Kidney capillary endothelial cell (primary cell): ENCODE measurements around the gene TRIP6.
"Not testable (repeated sequence)": the region's sequence is repeated elsewhere in the genome, so short reads cannot be mapped to it uniquely, and the experiment has no call there.

Source experiments
- DNase-seq: peaks from one replicate; pipeline ENCODE4 v3.0.0-alpha.2; 2018; ENCODE audit warnings: low spot score

The TRIP6 gene

DNA sequence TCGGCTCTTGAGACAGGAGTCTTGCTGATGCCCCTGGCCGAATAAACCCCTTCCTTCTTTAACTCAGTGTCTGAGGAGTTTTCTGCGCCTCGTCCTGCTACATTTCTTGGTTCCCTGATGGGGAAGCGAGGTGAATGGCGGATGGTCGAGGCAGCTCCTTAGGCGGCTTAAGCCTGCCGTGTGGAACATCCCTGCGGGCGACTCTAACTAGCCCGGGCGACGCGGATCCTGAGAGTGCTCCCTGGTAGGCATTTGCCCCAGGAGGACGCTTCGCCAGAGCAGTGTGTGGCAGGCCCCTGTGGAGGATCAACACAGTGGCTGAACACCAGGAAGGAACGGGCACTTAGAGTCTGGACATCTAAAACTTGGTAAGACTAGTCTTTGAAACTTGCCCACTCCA lies 27.8 kb upstream of the TRIP6 start:
- DNase-seq = no peak

DNA sequence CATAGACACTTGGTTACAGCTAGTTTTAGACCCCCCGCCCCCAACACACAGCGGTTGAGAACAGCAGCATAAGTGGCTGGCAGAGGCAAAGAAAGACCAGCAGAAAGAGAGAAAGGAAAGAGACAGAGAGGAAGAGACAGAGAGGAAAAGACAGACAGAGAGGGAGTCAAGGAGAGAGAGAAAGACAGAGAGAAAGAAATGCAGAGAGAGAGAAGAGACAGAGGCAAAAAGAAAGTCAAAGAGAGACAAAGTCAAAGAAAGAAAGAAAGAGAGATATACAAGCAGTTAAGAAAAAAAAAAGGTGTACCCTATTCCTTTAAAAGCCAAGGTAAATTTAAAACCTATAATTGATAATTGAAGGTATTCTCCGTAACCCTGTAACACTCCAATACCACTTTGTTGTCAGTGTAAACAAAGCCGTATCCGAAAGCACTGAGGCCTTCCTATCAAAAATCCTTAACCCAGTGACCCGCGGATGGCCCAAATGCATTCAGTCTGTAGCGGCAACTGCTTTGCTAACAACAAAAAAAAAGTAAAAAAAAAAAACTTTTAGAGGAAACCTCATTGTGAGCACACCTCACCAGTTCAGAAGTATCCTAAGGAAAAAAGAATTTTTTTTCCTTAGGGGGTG lies 26.6 kb upstream of the TRIP6 start:
- no peak for DNase-seq

DNA sequence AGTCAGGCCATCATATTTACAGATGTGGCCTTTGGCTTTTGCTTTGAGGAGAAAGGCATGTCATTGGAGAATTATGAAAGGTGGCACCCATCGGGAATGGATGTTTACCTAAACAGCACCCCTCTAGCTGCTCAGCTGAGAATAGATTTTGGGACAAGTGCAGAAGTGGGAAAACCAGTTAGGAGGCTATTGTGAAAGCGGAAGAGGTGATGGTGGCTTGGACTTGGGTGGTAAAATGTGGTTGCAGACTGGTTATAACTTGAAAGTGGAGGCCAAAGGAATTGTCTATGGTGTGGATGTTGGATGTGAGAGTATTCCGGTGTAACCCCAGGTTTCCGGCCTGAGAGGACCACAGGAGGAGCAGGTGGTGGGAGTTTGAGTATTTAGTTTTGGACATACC lies 19.8 kb upstream of the TRIP6 start:
- no peak for DNase-seq

DNA sequence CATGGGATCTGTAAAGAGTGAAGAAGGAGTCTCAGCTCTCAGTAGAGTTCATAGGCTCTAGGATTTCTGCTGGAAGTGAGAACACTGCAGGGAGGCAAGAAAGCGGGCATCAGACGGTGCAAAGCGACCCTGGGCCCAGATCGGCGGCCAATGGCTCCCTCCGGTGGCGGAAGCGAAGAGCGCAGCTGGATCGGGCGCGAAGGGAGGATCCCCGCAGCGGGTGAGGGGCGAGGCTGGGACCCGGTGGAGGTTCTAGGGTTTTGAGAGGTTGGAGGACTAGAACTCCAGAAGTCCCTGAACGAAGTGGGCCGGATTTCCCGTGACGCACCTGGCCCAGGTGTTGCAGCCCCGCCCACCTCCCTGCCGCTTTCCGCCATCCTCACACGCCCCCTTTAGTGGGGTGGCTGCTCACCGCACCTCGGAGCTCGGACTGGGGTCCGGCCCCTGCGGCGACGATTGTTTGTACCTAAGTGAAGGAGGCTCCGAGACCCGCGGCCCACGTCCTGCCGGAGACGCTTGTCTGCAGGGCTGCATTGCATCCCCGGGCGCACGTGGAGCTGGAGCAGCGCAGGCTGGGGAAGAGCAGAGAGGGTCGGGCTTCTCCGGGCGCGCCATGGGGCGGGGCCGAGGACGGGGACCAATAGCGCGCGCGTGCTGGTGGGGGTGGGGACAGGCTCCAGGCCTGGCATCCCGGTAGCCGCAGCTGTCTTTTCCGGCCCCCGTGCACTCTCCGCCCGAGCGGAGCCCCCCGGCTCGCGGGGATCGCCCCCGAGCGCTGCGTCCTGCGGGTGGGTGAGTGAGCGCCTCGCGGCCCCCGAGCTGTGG lies 14.9 kb upstream of the TRIP6 start, which contains the start of gene SLC12A9:
Gene SLC12A9 (plus strand): TSS at position 666 of the 825 bp plus-strand sequence. CDS start 1,485 bp downstream, outside the sequence.
- DNase-seq = peak; percentile 89

DNA sequence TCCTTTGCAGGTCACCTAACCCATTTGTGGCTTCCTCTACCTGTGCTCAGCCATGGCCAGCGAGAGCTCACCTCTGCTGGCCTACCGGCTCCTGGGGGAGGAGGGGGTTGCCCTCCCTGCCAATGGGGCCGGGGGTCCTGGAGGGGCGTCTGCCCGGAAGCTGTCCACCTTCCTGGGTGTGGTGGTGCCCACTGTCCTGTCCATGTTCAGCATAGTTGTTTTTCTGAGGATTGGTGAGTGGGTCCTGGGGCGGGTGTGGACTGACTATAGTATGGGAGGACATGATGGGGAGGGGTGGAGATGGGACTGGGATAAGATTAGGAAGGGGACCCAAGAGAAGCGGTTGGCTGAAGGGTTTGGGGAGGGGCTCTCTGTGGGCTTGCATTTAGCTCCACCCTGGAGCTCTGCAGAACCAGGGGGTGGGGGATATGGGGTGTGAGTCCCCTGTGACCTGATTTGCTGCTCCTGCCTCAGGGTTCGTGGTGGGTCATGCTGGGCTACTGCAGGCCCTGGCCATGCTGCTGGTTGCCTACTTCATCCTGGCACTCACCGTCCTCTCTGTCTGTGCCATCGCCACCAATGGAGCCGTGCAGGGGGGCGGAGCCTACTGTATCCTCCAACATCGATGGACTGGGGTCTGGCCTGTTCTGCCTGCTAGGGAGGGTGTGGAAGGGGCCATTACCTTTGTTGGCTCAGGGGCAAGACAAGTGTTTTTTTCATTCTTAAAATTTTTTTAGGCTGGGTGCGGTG lies 12.9 kb upstream of the TRIP6 start:
- DNase-seq = no peak

DNA sequence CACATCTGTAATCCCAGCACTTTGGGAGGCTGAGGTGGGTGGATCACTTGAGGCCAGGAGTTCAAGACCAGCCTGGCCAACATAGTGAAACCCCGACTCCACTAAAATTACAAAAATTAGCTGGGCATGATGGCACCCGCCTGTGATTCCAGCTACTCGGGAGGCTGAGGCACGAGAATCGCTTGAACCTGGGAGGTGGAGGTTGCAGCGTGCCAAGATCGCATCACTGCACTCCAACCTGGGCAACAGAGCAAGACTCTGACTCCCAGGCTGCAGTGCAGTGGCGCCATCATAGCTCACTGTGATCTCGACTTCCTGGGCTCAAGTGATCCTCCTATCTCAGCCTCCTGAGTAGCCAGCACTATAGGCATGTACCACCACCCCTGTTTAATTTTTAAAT lies 12.3 kb upstream of the TRIP6 start:
- not testable (repeated sequence) for DNase-seq

DNA sequence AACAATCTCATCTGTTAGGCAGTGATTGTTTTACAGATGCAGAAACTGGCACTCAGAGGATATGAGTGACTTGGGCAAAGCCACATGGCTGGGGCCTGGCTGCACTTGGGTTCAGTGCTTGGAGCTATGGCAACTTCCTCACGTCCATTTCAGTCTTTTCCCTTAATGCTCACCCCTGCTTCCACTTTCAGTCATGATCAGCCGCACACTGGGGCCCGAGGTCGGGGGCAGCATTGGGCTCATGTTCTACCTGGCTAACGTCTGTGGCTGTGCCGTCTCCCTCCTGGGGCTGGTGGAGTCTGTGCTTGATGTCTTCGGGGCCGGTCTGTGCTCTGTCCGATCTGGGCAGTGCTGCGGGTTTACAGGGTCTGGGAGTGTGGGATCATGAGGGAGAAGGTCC lies 11.7 kb upstream of the TRIP6 start:
- DNase-seq = no peak

DNA sequence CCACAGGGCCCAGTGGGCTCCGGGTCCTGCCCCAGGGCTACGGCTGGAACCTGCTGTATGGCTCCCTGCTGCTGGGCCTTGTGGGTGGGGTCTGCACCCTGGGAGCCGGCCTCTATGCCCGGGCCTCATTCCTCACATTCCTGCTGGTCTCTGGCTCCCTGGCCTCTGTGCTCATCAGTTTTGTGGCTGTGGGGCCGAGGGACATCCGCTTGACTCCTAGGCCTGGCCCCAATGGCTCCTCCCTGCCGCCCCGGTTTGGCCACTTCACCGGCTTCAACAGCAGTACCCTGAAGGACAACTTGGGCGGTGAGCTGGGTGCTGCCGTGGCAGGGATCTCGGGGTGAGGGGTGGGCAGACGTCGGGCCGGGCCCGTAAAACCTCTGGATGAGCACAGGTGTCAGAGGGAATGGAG lies 10.3 kb upstream of the TRIP6 start:
- DNase-seq = no peak

DNA sequence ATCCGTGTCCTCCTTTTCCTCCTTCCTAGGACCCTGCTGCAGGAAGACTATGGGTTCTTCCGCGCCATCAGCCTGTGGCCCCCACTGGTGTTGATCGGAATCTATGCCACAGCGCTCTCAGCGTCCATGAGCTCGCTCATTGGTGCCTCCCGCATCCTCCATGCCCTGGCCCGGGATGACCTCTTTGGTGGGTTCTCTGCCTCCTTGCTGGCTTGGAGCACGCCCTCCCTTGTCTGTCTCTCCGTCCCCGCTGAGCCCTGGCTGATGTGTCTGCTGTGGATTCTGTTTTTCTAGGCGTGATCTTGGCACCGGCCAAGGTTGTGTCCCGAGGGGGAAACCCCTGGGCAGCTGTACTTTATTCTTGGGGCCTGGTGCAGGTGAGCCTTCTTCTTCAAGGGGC lies 7.3 kb upstream of the TRIP6 start:
- DNase-seq = no peak

DNA sequence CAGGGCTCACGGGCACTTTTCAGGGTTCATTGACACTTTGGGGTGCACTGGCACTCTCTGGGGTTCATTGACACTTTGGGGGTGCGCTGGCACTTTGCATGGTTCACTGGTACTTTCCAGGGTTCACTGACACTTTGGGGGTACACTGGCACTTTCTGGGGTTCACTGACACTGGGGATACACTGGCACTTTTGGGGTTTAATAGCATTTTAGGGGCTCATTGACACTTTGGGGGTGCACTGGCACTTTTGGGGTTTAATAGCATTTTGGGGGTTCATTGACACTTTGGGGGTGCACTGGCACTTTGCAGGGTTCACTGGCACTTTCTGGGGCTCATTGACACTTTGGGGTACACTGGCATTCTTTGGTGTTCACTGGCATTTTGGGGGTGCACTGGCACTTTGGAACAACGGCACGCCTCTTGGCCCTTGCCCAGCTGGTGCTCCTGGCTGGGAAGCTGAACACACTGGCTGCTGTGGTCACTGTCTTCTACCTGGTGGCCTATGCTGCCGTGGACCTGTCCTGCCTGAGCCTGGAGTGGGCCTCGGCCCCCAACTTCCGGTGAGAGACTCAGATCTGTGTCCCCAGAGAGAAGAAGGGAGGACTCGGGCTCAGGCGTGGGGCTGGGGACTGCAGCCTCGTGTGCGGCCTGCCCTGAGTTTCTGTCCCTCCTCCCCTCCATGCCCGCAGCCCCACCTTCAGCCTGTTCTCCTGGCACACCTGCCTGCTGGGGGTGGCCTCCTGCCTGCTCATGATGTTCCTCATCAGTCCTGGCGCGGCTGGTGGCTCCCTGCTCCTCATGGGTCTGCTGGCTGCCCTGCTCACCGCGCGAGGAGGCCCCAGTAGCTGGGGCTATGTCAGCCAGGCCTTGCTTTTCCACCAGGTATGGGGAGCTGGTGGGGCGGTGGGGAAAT lies 6.2 kb upstream of the TRIP6 start:
- DNase-seq = no peak

DNA sequence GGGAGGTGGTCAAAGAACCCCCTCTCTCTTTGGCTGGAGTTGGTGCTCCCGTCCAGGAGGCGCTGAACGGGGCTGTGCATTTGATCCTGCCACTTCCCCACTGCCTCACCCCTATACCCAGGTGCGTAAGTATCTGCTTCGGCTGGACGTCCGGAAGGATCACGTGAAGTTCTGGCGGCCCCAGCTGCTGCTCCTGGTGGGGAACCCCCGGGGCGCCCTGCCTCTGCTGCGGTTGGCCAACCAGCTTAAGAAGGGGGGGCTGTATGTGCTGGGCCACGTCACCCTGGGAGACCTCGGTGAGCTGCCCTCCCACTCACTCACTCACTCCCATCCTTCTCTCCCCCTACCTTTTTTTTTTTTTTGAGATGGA lies 5.6 kb upstream of the TRIP6 start:
- no peak for DNase-seq

DNA sequence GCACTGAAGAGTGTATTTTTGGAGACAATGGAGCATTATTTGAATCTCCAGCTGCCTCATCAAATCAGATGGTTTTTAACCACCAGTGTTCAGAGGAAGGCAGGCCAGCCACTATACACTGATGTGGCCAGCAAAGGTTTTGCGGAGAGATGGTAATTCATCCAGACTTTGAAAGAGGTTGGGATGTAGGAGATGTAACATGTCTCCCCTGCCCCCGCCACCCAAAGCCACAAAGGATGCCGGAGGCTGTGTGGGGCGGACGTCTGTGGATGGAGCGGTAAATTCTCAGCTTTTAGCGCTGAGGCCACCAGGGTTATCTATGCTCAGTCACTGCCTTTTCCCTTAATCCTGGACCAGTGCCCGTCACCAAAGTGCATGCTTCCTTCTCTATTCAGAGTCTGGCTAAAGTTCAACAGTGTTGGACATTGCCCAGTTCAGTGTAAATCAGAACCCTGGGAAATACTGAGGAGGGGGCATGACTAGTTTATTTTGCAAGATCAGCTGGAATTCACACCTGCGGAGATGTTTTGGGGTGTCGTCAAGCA lies 3.7 kb upstream of the TRIP6 start:
- no peak for DNase-seq

DNA sequence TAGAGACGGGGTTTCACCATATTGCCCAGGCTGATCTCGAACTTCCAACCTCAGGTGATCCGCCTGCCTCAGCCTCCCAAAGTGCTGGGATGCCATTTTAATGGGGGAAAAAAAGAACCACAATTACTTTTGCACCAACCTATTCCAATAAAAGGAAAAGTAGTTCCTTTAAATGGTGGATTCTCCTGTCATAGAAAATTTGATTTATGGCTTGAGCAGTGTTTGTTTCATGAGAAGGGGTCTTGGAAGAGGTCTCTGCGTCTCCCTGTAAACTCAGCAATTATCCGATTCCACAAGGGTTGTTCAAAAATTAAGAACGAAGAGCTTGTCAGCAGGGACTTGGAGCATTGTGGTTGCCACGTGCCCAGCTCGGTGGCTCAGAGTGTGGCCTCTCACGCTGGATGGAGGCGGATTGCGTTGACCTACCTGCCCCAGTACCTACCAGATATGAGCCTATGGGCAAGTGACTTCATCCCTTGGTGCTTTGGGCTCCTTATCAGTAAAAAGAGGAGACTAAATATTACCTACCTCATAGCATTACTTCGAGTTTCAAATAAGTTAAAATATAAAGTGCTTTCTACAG lies 2.8 kb upstream of the TRIP6 start:
- DNase-seq = no peak

DNA sequence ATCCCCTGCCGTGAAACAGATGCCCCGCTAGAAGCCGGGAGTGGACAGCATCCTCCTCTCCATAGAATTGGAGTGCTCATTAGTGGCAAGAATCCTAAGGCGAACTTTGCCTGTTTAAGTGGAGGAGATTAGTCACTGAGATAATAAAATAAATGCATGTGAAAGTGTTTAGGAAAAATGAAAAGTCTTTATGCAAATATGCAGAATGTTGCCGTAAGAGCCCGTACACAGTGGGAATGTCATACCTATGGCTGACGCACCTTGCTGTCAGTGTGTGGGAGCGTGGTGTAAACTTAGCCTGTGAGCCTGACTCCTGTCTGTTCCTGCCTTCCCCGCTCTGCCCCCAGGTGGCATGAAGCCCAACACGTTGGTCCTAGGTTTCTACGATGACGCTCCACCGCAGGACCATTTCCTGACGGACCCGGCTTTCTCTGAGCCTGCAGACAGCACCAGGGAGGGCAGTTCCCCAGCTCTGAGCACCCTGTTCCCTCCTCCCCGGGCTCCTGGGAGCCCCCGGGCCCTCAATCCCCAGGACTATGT lies 1.7 kb upstream of the TRIP6 start:
- DNase-seq = no peak

DNA sequence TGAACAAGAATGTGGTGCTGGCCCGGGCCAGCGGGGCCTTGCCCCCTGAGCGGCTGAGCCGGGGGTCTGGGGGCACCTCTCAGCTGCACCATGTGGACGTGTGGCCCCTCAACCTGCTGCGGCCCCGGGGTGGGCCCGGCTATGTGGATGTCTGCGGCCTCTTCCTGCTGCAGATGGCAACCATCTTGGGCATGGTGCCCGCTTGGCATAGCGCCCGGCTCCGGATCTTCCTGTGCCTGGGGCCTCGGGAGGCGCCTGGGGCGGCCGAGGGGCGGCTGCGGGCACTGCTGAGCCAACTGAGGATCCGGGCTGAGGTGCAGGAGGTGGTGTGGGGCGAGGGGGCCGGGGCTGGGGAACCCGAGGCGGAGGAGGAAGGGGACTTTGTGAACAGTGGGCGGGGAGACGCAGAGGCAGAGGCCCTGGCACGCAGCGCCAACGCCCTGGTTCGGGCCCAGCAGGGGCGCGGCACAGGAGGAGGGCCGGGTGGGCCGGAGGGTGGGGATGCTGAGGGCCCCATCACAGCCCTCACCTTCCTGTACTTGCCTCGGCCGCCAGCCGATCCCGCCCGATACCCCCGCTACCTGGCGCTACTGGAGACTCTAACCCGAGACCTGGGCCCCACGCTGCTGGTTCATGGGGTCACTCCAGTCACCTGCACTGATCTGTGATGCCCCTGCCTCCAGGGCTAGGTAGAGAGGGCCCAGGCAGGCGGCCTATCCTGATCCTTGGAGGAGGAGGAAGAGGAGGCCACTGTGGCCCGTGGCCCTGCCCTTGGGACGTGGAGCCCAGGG lies 1.1 kb upstream of the TRIP6 start:
- DNase-seq = no peak

DNA sequence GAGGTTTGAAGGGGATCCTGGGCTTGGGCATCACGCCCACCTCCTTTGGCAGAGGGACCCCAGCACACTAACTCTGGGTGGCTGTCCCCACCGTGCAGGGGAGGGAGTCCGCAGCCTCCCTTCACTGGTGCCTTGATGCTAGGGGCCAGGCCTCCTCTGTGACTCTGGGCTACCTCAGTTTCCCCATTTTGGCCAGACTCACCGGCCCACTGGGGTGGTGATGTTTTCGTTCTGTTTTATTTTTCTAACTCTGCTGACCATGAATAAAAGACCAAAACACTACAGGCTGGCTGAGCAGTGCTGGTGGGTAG lies 503 bp upstream of the TRIP6 start:
- no peak for DNase-seq

DNA sequence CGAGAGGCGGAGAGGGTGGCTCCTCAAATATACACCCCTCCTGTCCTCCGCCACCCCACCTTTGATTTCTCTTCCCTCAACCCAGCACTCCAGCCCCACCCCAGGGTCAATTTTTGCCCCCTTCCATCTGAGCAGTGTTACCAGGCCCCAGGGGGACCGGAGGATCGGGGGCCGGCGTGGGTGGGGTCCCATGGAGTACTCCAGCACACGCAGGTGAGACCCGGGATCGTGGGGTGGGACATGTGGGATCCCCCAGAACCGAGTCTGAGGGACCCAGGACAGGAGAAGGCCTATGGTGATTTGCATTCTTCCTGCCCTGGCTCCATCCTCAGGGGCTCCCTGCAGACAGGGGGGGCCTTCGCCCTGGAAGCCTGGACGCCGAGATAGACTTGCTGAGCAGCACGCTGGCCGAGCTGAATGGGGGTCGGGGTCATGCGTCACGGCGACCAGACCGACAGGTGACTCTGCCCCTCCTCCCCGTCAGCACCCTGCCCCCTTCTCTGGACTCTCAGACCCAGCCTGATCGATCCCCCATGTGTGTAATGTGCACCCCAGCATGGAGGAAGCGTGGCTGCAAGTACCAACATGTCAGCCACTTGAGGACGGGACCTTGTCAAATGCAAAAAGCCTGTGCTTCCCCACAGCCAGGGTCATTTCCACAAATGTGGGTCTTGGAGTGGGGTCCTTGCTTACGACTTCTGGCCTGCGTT lies 744 bp downstream of the TRIP6 start:
- no peak for DNase-seq

DNA sequence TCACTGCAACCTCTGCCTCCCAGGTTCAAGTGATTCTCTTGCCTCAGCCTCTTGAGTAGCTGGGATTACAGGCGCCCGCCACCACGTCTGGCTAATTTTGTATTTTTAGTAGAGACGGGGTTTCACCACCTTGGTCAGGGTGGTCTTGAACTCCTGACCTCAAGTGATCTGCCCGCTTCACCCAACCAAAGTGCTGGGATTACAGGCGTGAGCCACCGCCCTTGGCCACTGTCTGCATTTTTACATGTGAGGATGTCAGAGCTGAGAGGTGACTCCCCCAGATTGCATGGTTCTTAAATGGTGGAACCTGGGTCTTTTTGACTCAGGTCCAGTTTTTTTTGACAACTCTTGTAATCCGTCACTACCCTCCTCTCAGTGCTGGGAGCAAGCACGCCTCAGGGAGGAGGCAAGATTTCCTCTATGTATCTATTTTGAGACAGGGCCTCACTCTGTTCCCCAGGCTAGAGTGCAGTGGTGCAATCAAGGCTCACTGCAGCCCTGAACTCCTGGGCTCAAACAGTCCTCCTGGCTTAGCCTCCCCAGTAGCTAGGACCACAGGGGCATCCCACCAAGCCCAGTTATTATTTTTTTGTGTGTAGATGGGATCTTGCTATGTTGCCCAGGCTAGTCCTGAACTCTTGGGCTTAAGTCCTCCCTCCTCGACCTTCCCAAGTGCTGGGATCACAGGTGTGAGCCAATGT lies 6.6 kb downstream of the TRIP6 start:
- DNase-seq = no peak

DNA sequence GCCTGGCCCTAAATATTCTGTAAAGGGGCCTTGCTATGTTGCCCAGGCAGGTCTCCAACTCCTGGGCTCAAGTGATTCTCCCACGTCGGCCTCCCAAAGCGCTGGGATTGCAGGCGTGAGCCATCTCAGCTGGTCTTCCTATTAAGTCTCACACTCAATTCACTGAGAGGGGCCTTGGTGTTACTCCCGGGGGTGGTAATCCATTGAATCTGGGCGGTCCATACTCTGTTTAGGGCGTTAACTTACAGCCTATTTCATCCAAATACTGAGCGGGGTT lies 7.1 kb downstream of the TRIP6 start:
- no peak for DNase-seq
